H9 (cell line): Measurements from ENCODE around the gene WDFY1. TPM values are rescaled to one million over a fixed set of nuclear protein-coding genes. Genes with fewer than 3 reads are reported as not detected.

ENCODE experiments used
- DNase-seq: peaks from one replicate; pipeline ENCODE4 v3.0.0-alpha.2; 2017
- H2AFZ ChIP-seq: one replicate; pipeline ENCODE4 v1.6.1; 2013; ENCODE audit warnings: mild to moderate bottlenecking, low read length, control low read depth, moderate library complexity
- H2AK5ac ChIP-seq: 2 replicates; pipeline ENCODE4 v1.6.1; 2013; ENCODE audit warnings: low read length, control low read depth, mixed read lengths; ENCODE audit not compliant: insufficient read length
- H2BK120ac ChIP-seq: one replicate; pipeline ENCODE4 v1.6.1; 2013; ENCODE audit warnings: low read depth, mild to moderate bottlenecking, low read length, control low read depth, inconsistent platforms; ENCODE audit not compliant: poor library complexity, severe bottlenecking
- H2BK12ac ChIP-seq: 2 replicates; pipeline ENCODE4 v1.6.1; 2013; ENCODE audit warnings: low read length, control low read depth, mixed read lengths, low read depth; ENCODE audit not compliant: insufficient read length
- H2BK15ac ChIP-seq: 2 replicates; pipeline ENCODE4 v1.6.1; 2013; ENCODE audit warnings: low read depth, low read length, control low read depth
- H2BK20ac ChIP-seq: one replicate; pipeline ENCODE4 v1.6.1; 2013; ENCODE audit warnings: low read depth, mild to moderate bottlenecking, low read length, control low read depth, inconsistent platforms; ENCODE audit not compliant: poor library complexity, severe bottlenecking
- H2BK5ac ChIP-seq: 2 replicates; pipeline ENCODE4 v1.6.1; 2013; ENCODE audit warnings: low read length, control low read depth, mixed read lengths; ENCODE audit not compliant: insufficient read length
- H3K14ac ChIP-seq: 2 replicates; pipeline ENCODE4 v1.6.1; 2013; ENCODE audit warnings: low read length, control low read depth; ENCODE audit not compliant: insufficient read depth
- H3K18ac ChIP-seq: 2 replicates; pipeline ENCODE4 v1.6.1; 2013; ENCODE audit warnings: low read depth, mild to moderate bottlenecking, mixed read lengths, low read length, control low read depth; ENCODE audit not compliant: insufficient read length
- H3K23ac ChIP-seq: 2 replicates; pipeline ENCODE4 v1.6.1; 2013; ENCODE audit warnings: low read length, control low read depth, mixed read lengths, low read depth; ENCODE audit not compliant: insufficient read length
- H3K23me2 ChIP-seq: 2 replicates; pipeline ENCODE4 v1.6.1; 2013; ENCODE audit warnings: low read depth, mild to moderate bottlenecking, mixed read lengths, low read length, control low read depth; ENCODE audit not compliant: insufficient read length, poor library complexity, severe bottlenecking
- H3K27ac ChIP-seq: 2 replicates; pipeline ENCODE4 v1.5.1; 2013; ENCODE audit warnings: low read length, control low read depth, mixed read lengths, low read depth; ENCODE audit not compliant: insufficient read length
- H3K27me3 ChIP-seq: 2 replicates; pipeline ENCODE4 v1.6.1; 2013; ENCODE audit warnings: low read length, control low read depth, inconsistent platforms; ENCODE audit not compliant: insufficient read depth
- H3K4ac ChIP-seq: 2 replicates; pipeline ENCODE4 v1.6.1; 2013; ENCODE audit warnings: low read depth, mild to moderate bottlenecking, control low read depth, inconsistent platforms, low read length, moderate library complexity
- H3K4me1 ChIP-seq: 2 replicates; pipeline ENCODE4 v1.6.1; 2013; ENCODE audit warnings: low read length, control low read depth, inconsistent platforms; ENCODE audit not compliant: insufficient read depth
- H3K4me2 ChIP-seq: 2 replicates; pipeline ENCODE4 v1.6.1; 2013; ENCODE audit warnings: low read length, control low read depth, mixed read lengths; ENCODE audit not compliant: insufficient read length, insufficient read depth
- H3K56ac ChIP-seq: 2 replicates; pipeline ENCODE4 v1.6.1; 2013; ENCODE audit warnings: low read depth, mild to moderate bottlenecking, mixed read lengths, low read length, control low read depth; ENCODE audit not compliant: insufficient read length
- H3K79me1 ChIP-seq: 2 replicates; pipeline ENCODE4 v1.6.1; 2013; ENCODE audit warnings: low read depth, mild to moderate bottlenecking, moderate library complexity, low read length, control low read depth, inconsistent platforms; ENCODE audit not compliant: insufficient read depth, poor library complexity, severe bottlenecking
- H3K79me2 ChIP-seq: 2 replicates; pipeline ENCODE4 v1.6.1; 2013; ENCODE audit warnings: low read length, control low read depth, inconsistent platforms; ENCODE audit not compliant: insufficient read depth
- H3K9ac ChIP-seq: 2 replicates; pipeline ENCODE4 v1.6.1; 2013; ENCODE audit warnings: low read length, control low read depth, mixed read lengths; ENCODE audit not compliant: insufficient read length; ENCODE audit errors: extremely low read depth
- H3K9me3 ChIP-seq: one replicate; pipeline ENCODE4 v1.6.1; 2013; ENCODE audit warnings: low read depth, low read length, inconsistent platforms; ENCODE audit not compliant: control insufficient read depth
- H3T11ph ChIP-seq: one replicate; pipeline ENCODE4 v1.6.1; 2013; ENCODE audit warnings: mild to moderate bottlenecking, low read length, control low read depth, inconsistent platforms
- H4K20me1 ChIP-seq: one replicate; pipeline ENCODE4 v1.6.1; 2013; ENCODE audit not compliant: control insufficient read depth, insufficient read length, insufficient read depth
- H4K5ac ChIP-seq: 2 replicates; pipeline ENCODE4 v1.6.1; 2013; ENCODE audit warnings: low read depth, mild to moderate bottlenecking, mixed read lengths, low read length, control low read depth; ENCODE audit not compliant: insufficient read length
- H4K8ac ChIP-seq: replicated peaks from 2 replicates; pipeline ENCODE4 v1.6.1; 2013; ENCODE audit warnings: low read length, control low read depth, mixed read lengths, low read depth; ENCODE audit not compliant: insufficient read length
- H4K91ac ChIP-seq: 2 replicates; pipeline ENCODE4 v1.6.1; 2013; ENCODE audit warnings: low read depth, mild to moderate bottlenecking, moderate library complexity, mixed read lengths, low read length, control low read depth; ENCODE audit not compliant: insufficient read length
- H3K27ac Mint-ChIP-seq, 3 experiments: 2 replicates in 2 of 3; 3 replicates in 1 of 3; pipeline ENCODE4 v1.8.0; 2020 to 2021; ENCODE audit warnings: mixed read lengths in 3 of 3, mild to moderate bottlenecking in 1 of 3, moderate library complexity in 1 of 3
- H3K27me3 Mint-ChIP-seq: 2 replicates; pipeline ENCODE4 v1.8.0; 2021; ENCODE audit warnings: low read depth, mild to moderate bottlenecking, moderate library complexity, mixed read lengths
- H3K36me3 Mint-ChIP-seq, 3 experiments: 2 replicates in 2 of 3; 3 replicates in 1 of 3; pipeline ENCODE4 v1.8.0; 2020 to 2021; ENCODE audit warnings: low read depth in 3 of 3, mixed read lengths in 3 of 3; ENCODE audit not compliant: insufficient read depth in 1 of 3
- H3K4me1 Mint-ChIP-seq, 2 experiments: 2 replicates each; pipeline ENCODE4 v1.8.0; 2020; ENCODE audit warnings: mixed read lengths in 2 of 2
- H3K4me3 Mint-ChIP-seq, 2 experiments: 2 replicates in 1 of 2; 3 replicates in 1 of 2; pipeline ENCODE4 v1.8.0; 2020 to 2021; ENCODE audit warnings: mild to moderate bottlenecking in 2 of 2, mixed read lengths in 2 of 2, moderate library complexity in 1 of 2
- H3K9me3 Mint-ChIP-seq, 2 experiments: 2 replicates in 1 of 2; 3 replicates in 1 of 2; pipeline ENCODE4 v1.8.0; 2020; ENCODE audit warnings: mild to moderate bottlenecking in 2 of 2, mixed read lengths in 2 of 2, moderate library complexity in 1 of 2
- CTCF ChIP-seq: fragments of 200-600 bp; sonication (generic); conservative IDR thresholded peaks from 3 replicates; pipeline ENCODE4 v1.8.0; 2021; ENCODE audit warnings: antibody characterized with exemption, mild to moderate bottlenecking
- WGBS: extraction: QIAGEN DNeasy Blood & Tissue Kit; methylation state at CpG from one replicate; pipeline ENCODE4 v1.1.7; 2013; ENCODE audit warnings: missing lambda C conversion rate, low lambda C conversion rate, mixed read lengths; ENCODE audit not compliant: insufficient read length; ENCODE audit errors: extremely low coverage; 5-methylcytosine and 5-hydroxymethylcytosine counted together
- total RNA-seq: library from RNA; stranded (reverse); gene quantifications from 2 replicates; pipeline ENCODE4 v1.2.1, GENCODE V29; 2021

The WDFY1 gene
- total RNA-seq, 1 experiment from 2014 or later = 54.1 TPM

GRCh38 chr2:223928113-223929006 is 16.8 kb downstream of the WDFY1 start:
- no peak for DNase-seq
- H3K9me3 ChIP-seq = no peaks in the 10 kb centered on the region

More at GRCh38 chr2:223928113-223929006, 16.8 kb downstream of the WDFY1 start:
- H3T11ph ChIP-seq = no peak overlapping the region
- whole genome bisulfite sequencing = no CpG with 5 or more reads among the region's 7 CpGs
- no peak overlapping the region for H4K8ac ChIP-seq
- no peak overlapping the region for H2BK20ac ChIP-seq
- peaks cover 5% of the 10 kb centered on the region for H3K79me1 ChIP-seq
- H3K4me1 ChIP-seq = peaks cover 5% of the 10 kb centered on the region; the same call in 1 of the 2 replicates
- no peak overlapping the region for H4K5ac ChIP-seq
- H3K18ac ChIP-seq = no peak overlapping the region
- no peak overlapping the region for H3K56ac ChIP-seq
- no peak overlapping the region for H2BK12ac ChIP-seq
- no peak overlapping the region for H3K14ac ChIP-seq
- H4K91ac ChIP-seq = no peak overlapping the region
- no peak for TF ChIP-seq CTCF
- peaks cover 14% of the 10 kb centered on the region; the same call in 1 of the 2 replicates for H3K79me2 ChIP-seq
- no peaks in the 10 kb centered on the region for H3K27me3 ChIP-seq
- Mint-ChIP-seq H3K4me1 (peaks cover 18 to 29% of the 10 kb centered on the region in 2 experiments), H3K27me3 (no peaks in the 10 kb centered on the region), H3K4me3 (no peak overlapping the region; a peak in 1 of 5 replicates), H3K36me3 (peaks cover 20 to 38% (median 33%) of the 10 kb centered on the region in 3 experiments; a peak in 6 of 7 replicates), H3K27ac (0 out of 7 replicates have a peak overlapping the region, but pooled peaks of 1 of the 3 experiments have one; percentile 63), H3K9me3 (peaks cover 9 to 21% of the 10 kb centered on the region in 2 experiments)
- no peak overlapping the region for H3K9ac ChIP-seq
- H2BK120ac ChIP-seq = no peak overlapping the region
- no peak overlapping the region for H3K4ac ChIP-seq
- H2AK5ac ChIP-seq = no peak overlapping the region
- no peaks in the 10 kb centered on the region for H4K20me1 ChIP-seq
- no peak overlapping the region for H2BK5ac ChIP-seq
- no peaks in the 10 kb centered on the region for H3K23me2 ChIP-seq
- no peak overlapping the region for H3K4me2 ChIP-seq
- no peak overlapping the region for H2BK15ac ChIP-seq
- H3K27ac ChIP-seq = no peak overlapping the region
- H3K23ac ChIP-seq = no peak overlapping the region
- no peak overlapping the region for H2AFZ ChIP-seq
